ENCODE results near the gene MYOT. TPM values are rescaled to one million over a fixed set of nuclear protein-coding genes. Genes with fewer than 3 reads are reported as not detected.
"Not testable (repeated sequence)": the region's sequence is repeated elsewhere in the genome, so short reads cannot be mapped to it uniquely, and the experiment has no call there.

Gene MYOT
- total and polyA plus RNA-seq, 3 experiments from 2014 or later = not detected

- H3K9me3 ChIP-seq (ENCODE audit: low read length) = no peaks in the 10 kb centered on the region
- no peaks in the 10 kb centered on the region for H3K27me3 ChIP-seq (ENCODE audit: insufficient read depth, low read length, poor library complexity, severe bottlenecking)
- Mint-ChIP-seq H3K27me3 (peaks cover 0 to 2% of the 10 kb centered on the region in 2 donors), H3K36me3 (peaks cover 0 to 3% (median 1%) of the 10 kb centered on the region in 3 donors), H3K4me1 (no peaks in the 10 kb centered on the region), H3K9me3 (no peaks in the 10 kb centered on the region), H3K4me3 (no peak overlapping the region), H3K27ac (no peak overlapping the region)
- ChIA-PET CTCF (no interaction called here), POLR2A (no interaction called here)
- no peaks in the 10 kb centered on the region for H3K36me3 ChIP-seq (ENCODE audit: insufficient read depth, low read length)
- H3K4me3 ChIP-seq (ENCODE audit: low read length) = no peak overlapping the region
- H3K4me1 ChIP-seq (ENCODE audit: insufficient read depth, low read length) = no peaks in the 10 kb centered on the region
- no peak overlapping the region for H3K27ac ChIP-seq (ENCODE audit: low read depth, low read length)
- no peak for DNase-seq
These were observed 28.7 kb upstream of the MYOT start for GRCh38 chr5:137838976-137839375.

- Histone ChIP-seq H3K27ac (ENCODE audit: low read depth, low read length) (no peak overlapping the region), H3K27me3 (ENCODE audit: insufficient read depth, low read length, poor library complexity, severe bottlenecking) (no peaks in the 10 kb centered on the region), H3K4me1 (ENCODE audit: insufficient read depth, low read length) (no peaks in the 10 kb centered on the region), H3K36me3 (ENCODE audit: insufficient read depth, low read length) (no peaks in the 10 kb centered on the region), H3K4me3 (ENCODE audit: low read length) (no peak overlapping the region), H3K9me3 (ENCODE audit: low read length) (no peaks in the 10 kb centered on the region)
- H3K9me3 Mint-ChIP-seq = no peaks in the 10 kb centered on the region
- peaks cover 0 to 2% (median 0%) of the 10 kb centered on the region in 3 donors for H3K4me1 Mint-ChIP-seq
- peaks cover 0 to 7% (median 6%) of the 10 kb centered on the region in 3 donors for H3K36me3 Mint-ChIP-seq
- H3K27me3 Mint-ChIP-seq = peaks cover 0 to 2% of the 10 kb centered on the region in 2 donors
- H3K4me3 Mint-ChIP-seq = no peak overlapping the region
- no peak for DNase-seq
- POLR2A ChIA-PET = no interaction called here
- CTCF ChIA-PET = no interaction called here
- no peak overlapping the region for H3K27ac Mint-ChIP-seq
These were observed 25.4 kb upstream of the MYOT start for GRCh38 chr5:137842296-137842695.

DNA sequence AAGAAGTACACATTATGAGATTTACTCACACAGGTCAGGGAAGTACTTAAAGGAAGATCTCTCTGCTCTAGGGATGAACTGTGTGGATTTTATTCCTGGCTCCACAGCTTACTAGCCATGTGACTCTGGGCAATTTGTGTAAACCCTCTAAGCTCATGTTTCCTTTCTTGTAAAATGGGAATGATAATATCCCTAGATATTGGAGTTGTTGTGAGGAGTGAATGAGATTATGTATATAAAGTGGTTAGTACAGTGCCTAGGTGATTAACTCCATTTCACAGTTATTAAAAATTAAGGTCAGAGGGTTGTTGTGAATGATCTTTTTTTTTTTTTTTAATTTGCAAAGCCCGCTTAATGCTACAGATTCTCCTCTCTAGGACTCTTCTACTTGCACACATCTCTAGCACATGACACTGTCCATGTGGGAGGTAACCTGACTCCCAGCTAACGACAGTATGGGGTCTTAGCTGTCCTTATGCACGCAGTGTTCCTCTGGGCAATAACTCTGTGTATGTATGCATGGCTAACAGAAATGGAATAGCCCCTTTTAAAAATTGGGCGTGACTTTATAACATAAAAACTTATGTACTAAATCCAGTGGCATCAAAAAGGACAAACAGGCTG lies 23.9 kb upstream of the MYOT start:
- H3K4me1 ChIP-seq (ENCODE audit: insufficient read depth, low read length) = no peaks in the 10 kb centered on the region
- ChIA-PET CTCF (no interaction called here), POLR2A (no interaction called here)
- Mint-ChIP-seq H3K36me3 (peaks cover 0 to 7% (median 6%) of the 10 kb centered on the region in 3 donors), H3K9me3 (no peaks in the 10 kb centered on the region), H3K4me3 (no peak overlapping the region), H3K4me1 (peaks cover 0 to 2% (median 0%) of the 10 kb centered on the region in 3 donors), H3K27ac (no peak overlapping the region), H3K27me3 (peaks cover 0 to 2% of the 10 kb centered on the region in 2 donors)
- no peak overlapping the region for H3K27ac ChIP-seq (ENCODE audit: low read depth, low read length)
- no peak for DNase-seq
- H3K36me3 ChIP-seq (ENCODE audit: insufficient read depth, low read length) = no peaks in the 10 kb centered on the region
- H3K9me3 ChIP-seq (ENCODE audit: low read length) = no peaks in the 10 kb centered on the region
- H3K27me3 ChIP-seq (ENCODE audit: insufficient read depth, low read length, poor library complexity, severe bottlenecking) = no peaks in the 10 kb centered on the region
- H3K4me3 ChIP-seq (ENCODE audit: low read length) = no peak overlapping the region

DNA sequence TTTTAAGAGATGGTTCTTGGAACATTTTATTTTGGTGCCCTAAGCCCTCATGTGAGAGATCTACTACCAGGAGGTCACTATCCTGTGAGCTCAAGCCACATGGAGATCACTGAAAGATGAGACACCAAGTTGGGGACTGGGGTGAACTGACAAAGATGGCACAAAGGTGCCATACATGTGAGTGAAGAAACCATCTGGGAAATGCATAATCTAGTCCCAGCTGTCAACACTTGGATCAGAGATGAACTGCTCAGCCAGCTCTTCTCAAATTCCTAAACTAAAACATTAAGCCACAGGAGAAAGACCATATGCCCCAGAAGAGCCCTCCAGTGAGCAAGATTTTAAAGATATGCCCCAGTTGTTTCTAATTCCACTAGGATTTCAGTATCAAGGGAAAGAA lies 22.2 kb upstream of the MYOT start:
- Mint-ChIP-seq H3K36me3 (peaks cover 0 to 7% (median 5%) of the 10 kb centered on the region in 3 donors), H3K27me3 (peaks cover 0 to 2% of the 10 kb centered on the region in 2 donors), H3K4me1 (peaks cover 0 to 2% (median 0%) of the 10 kb centered on the region in 3 donors), H3K27ac (no peak overlapping the region), H3K4me3 (no peak overlapping the region), H3K9me3 (no peaks in the 10 kb centered on the region)
- no peak for DNase-seq
- Histone ChIP-seq H3K27ac (ENCODE audit: low read depth, low read length) (no peak overlapping the region), H3K4me1 (ENCODE audit: insufficient read depth, low read length) (no peaks in the 10 kb centered on the region), H3K9me3 (ENCODE audit: low read length) (no peaks in the 10 kb centered on the region), H3K27me3 (ENCODE audit: insufficient read depth, low read length, poor library complexity, severe bottlenecking) (no peaks in the 10 kb centered on the region), H3K4me3 (ENCODE audit: low read length) (no peak overlapping the region), H3K36me3 (ENCODE audit: insufficient read depth, low read length) (no peaks in the 10 kb centered on the region)
- CTCF ChIA-PET = no interaction called here
- POLR2A ChIA-PET = no interaction called here

DNA sequence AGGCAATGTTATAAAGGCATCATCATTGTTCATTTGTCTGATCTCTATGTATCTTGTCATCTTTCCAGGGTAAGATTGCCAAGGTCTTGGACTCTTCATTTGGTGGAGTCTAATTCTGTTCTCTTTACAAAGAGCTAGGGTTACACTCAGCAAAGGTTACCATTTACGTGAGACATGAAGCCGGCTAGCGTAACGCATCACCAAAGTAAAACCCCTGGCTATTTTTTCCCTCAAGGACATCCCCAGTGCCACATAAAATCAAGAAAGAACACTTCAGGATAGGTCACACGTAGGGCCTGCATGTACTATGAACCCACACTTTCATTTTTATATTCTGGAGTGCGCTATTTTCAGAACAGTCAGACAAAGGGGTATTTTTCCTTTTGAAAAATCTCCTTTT lies 20.0 kb upstream of the MYOT start:
- H3K27me3 ChIP-seq (ENCODE audit: insufficient read depth, low read length, poor library complexity, severe bottlenecking) = no peaks in the 10 kb centered on the region
- H3K27ac ChIP-seq (ENCODE audit: low read depth, low read length) = no peak overlapping the region
- no peaks in the 10 kb centered on the region for H3K4me1 ChIP-seq (ENCODE audit: insufficient read depth, low read length)
- H3K36me3 ChIP-seq (ENCODE audit: insufficient read depth, low read length) = no peaks in the 10 kb centered on the region
- Mint-ChIP-seq H3K27ac (no peak overlapping the region), H3K4me3 (no peak overlapping the region), H3K4me1 (peaks cover 0 to 2% (median 0%) of the 10 kb centered on the region in 3 donors), H3K9me3 (no peaks in the 10 kb centered on the region), H3K27me3 (peaks cover 0 to 2% of the 10 kb centered on the region in 2 donors), H3K36me3 (peaks cover 5 to 8% (median 7%) of the 10 kb centered on the region in 3 donors)
- H3K4me3 ChIP-seq (ENCODE audit: low read length) = no peak overlapping the region
- ChIA-PET CTCF (no interaction called here), POLR2A (no interaction called here)
- DNase-seq = no peak
- no peaks in the 10 kb centered on the region for H3K9me3 ChIP-seq (ENCODE audit: low read length)

DNA sequence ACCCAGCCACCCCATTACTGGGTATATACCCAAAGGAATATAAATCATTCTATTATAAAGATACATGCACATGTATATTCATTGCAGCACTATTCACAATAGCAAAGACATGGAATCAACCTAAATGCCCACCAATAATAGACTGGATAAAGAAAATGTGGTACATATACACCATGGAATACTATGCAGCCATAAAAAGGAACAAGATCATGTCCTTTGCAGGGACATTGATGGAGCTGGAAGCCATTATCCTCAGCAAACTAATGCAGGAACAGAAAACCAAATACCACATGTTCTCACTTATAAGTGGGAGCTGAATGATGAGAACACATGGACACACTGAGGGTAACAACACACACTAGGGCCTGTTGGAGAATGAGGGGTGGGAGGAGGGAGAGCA lies 14.5 kb upstream of the MYOT start:
- POLR2A ChIA-PET = not testable (repeated sequence)

DNA sequence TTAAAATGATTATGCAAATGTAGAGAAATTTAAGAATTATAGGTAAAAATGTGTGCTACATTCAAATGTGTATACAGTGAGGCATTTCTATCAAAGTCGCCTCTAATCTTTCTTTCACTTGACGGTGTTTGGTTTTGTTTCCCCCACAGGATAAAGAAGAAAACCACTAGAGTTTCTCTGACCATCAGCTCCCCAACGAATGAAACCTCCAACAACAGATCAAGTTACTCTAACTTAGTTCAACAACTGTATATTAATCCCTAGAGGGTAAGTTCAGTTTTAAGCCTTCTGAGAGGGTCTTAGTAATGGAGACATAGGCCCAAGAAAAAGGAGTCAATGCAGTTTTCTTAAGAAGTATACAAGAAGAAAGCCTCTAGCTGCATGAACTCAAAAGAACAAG lies 11.5 kb upstream of the MYOT start:
- Histone ChIP-seq H3K9me3 (ENCODE audit: low read length) (no peaks in the 10 kb centered on the region), H3K4me3 (ENCODE audit: low read length) (no peak overlapping the region), H3K27ac (ENCODE audit: low read depth, low read length) (no peak overlapping the region), H3K27me3 (ENCODE audit: insufficient read depth, low read length, poor library complexity, severe bottlenecking) (no peaks in the 10 kb centered on the region), H3K36me3 (ENCODE audit: insufficient read depth, low read length) (no peaks in the 10 kb centered on the region), H3K4me1 (ENCODE audit: insufficient read depth, low read length) (no peaks in the 10 kb centered on the region)
- CTCF ChIA-PET = no interaction called here
- Mint-ChIP-seq H3K27ac (peak overlapping the region in 1 of 8 donors; percentile 41), H3K4me3 (no peak overlapping the region), H3K27me3 (peaks cover 0 to 8% of the 10 kb centered on the region in 2 donors), H3K4me1 (peaks cover 7 to 26% (median 14%) of the 10 kb centered on the region in 3 donors), H3K9me3 (peaks cover 0 to 4% (median 0%) of the 10 kb centered on the region in 5 donors), H3K36me3 (peaks cover 0 to 9% (median 0%) of the 10 kb centered on the region in 3 donors)
- DNase-seq = no peak
- POLR2A ChIA-PET = no interaction called here

More for the DNA sequence above, 14.5 kb upstream of the MYOT start:
- H3K27ac Mint-ChIP-seq; DNase-seq; H3K4me3 ChIP-seq (ENCODE audit: low read length); CTCF ChIA-PET; H3K36me3 ChIP-seq (ENCODE audit: insufficient read depth, low read length); H3K36me3 Mint-ChIP-seq; H3K4me1 ChIP-seq (ENCODE audit: insufficient read depth, low read length); H3K4me3 Mint-ChIP-seq; H3K9me3 ChIP-seq (ENCODE audit: low read length); H3K27ac ChIP-seq (ENCODE audit: low read depth, low read length); H3K27me3 Mint-ChIP-seq; H3K27me3 ChIP-seq (ENCODE audit: insufficient read depth, low read length, poor library complexity, severe bottlenecking); H3K9me3 Mint-ChIP-seq: not testable (repeated sequence)
- H3K4me1 Mint-ChIP-seq = peaks cover 7 to 18% (median 8%) of the 10 kb centered on the region in 3 donors

- Mint-ChIP-seq H3K9me3 (peaks cover 0 to 4% (median 0%) of the 10 kb centered on the region in 5 donors), H3K27me3 (peaks cover 0 to 11% of the 10 kb centered on the region in 2 donors), H3K36me3 (peaks cover 0 to 9% (median 0%) of the 10 kb centered on the region in 3 donors), H3K27ac (peak overlapping the region in 2 of 8 donors; percentile 26 to 59), H3K4me3 (peak overlapping the region in 2 of 7 donors; percentile 8 to 34), H3K4me1 (peaks cover 12 to 33% (median 20%) of the 10 kb centered on the region in 3 donors)
- CTCF ChIA-PET = no interaction called here
- Histone ChIP-seq H3K27ac (ENCODE audit: low read depth, low read length) (no peak overlapping the region), H3K4me3 (ENCODE audit: low read length) (no peak overlapping the region), H3K4me1 (ENCODE audit: insufficient read depth, low read length) (no peaks in the 10 kb centered on the region), H3K9me3 (ENCODE audit: low read length) (no peaks in the 10 kb centered on the region), H3K27me3 (ENCODE audit: insufficient read depth, low read length, poor library complexity, severe bottlenecking) (no peaks in the 10 kb centered on the region), H3K36me3 (ENCODE audit: insufficient read depth, low read length) (no peaks in the 10 kb centered on the region)
- DNase-seq = no peak
- POLR2A ChIA-PET = no interaction called here
These were observed 10.5 kb upstream of the MYOT start for GRCh38 chr5:137856916-137857862.
